Measurements from ENCODE around the gene SLN. TPM values are rescaled to one million over a fixed set of nuclear protein-coding genes. Genes with fewer than 3 reads are reported as not detected.

SLN gene
- polyA plus RNA-seq, 5 donors: 0.30 to 92.3 (median 1.8) TPM; not detected in 1

Other genes starting within 250 kb of the SLN start
- gene ALKBH8, start 146.3 kb downstream of the SLN start, polyA plus RNA-seq (ENCODE audit: insufficient read depth in 1 of 5, insufficient read length in 5 of 5, low replicate concordance in 1 of 5): 10 to 100 TPM; 10.3 to 19.9 (median 15.9) TPM
- 1 to 10 TPM; 3.8 to 7.9 (median 6.1) TPM for gene ELMOD1, start 120.9 kb downstream of the SLN start, polyA plus RNA-seq (ENCODE audit: insufficient read depth in 1 of 5, insufficient read length in 5 of 5, low replicate concordance in 1 of 5)
- gene SLC35F2, start 146.7 kb upstream of the SLN start, polyA plus RNA-seq (ENCODE audit: insufficient read depth in 1 of 5, insufficient read length in 5 of 5, low replicate concordance in 1 of 5): 10 to 100 TPM; 25.0 to 35.3 (median 28.7) TPM
- 1 to 10 TPM in 2 of 5 donors, under 1 TPM in 3; 0.74 to 1.3 (median 0.95) TPM for gene RAB39A, start 216.4 kb upstream of the SLN start, polyA plus RNA-seq (ENCODE audit: insufficient read depth in 1 of 5, insufficient read length in 5 of 5, low replicate concordance in 1 of 5)

Data from right lung (tissue), 5 donors.